Erythroblast (primary cell): ENCODE results near the gene DRC7.

Experiments used
- GATA1 ChIP-seq: IDR thresholded peaks from 2 replicates; pipeline ENCODE4 v1.6.1; 2011; ENCODE audit warnings: low read depth, mild to moderate bottlenecking, control low read depth, low read length, moderate library complexity
- POLR2A ChIP-seq: IDR thresholded peaks from 2 replicates; pipeline ENCODE4 v1.6.1; 2011; ENCODE audit warnings: mild to moderate bottlenecking, low read length

GRCh38 chr16:57667526-57668262 is 26.9 kb upstream of the DRC7 start:
- TF ChIP-seq POLR2A = no peak
- no peak for TF ChIP-seq GATA1
